ENCODE results near the gene PACRG.

The PACRG gene

DNA sequence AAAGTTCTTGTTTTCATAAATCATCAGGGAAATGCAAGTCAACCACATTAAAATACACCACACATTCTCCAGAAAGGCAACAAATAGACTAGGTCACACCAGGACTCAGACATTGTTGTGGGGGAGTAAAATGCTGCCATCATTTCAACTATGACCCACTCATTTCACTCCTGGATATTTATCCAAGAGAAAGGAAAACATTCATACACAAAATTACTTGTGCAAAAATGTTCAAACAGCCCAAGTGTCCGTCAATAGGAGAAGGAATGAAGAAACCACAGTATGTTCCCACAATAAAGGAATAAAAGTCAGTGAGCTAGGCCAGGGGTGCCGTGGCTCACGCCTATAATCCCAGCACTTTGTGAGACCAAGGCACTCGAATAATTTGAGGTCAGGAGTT is 605.3 kb downstream of the PACRG start:
- DNase-seq (ENCODE audit: low read depth in 2 of 2) = no peak

DNA sequence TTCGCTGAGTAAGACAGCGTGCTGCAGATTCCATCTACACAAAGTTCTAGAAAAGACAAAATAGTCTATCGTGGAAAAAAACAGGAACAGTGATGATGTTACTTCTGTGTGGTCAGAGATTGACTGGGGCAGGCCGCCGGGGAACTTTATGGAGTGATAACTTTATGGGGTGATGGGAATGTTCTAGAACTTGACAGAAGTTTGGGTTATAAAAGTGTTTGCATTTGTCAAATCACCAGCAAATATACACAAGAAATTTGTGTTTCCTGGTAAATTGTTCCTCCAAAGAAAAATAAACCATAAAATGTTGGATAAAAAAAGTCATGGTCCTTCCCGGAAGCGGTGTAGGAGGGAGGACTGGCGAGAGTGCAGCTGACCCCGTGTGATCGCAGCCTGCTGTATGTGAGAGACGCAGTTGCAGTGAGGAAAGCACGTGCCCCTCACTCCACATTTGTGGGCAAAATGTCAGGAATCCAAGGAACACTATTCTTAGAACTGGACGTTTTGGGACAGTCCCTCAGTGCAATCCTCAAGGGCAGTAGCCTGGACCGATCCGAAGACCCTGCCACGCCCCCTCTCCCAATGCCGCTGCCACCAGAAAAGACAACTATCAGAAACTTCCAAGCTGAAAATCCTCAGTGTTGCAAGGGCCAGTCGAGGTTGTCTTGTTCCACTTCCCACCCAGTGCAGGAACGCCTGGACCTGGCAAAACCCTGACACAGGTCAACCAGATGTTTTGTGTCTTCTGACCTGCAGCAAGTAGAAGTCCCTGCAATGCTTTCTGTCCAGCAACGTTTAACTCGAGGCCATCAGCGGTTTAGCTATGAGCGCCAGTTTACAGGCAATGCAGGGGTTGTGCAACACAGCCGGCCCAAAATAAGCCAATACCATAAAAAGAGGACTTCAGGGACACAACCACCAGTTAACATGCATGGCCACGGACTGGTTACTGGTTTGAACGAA is 606.2 kb downstream of the PACRG start:
- DNase-seq (ENCODE audit: low read depth in 2 of 2) = no peak

- DNase-seq (ENCODE audit: low read depth in 2 of 2) = no peak
Measured at GRCh38 chr6:163335056-163335455, 607.3 kb downstream of the PACRG start.

DNA sequence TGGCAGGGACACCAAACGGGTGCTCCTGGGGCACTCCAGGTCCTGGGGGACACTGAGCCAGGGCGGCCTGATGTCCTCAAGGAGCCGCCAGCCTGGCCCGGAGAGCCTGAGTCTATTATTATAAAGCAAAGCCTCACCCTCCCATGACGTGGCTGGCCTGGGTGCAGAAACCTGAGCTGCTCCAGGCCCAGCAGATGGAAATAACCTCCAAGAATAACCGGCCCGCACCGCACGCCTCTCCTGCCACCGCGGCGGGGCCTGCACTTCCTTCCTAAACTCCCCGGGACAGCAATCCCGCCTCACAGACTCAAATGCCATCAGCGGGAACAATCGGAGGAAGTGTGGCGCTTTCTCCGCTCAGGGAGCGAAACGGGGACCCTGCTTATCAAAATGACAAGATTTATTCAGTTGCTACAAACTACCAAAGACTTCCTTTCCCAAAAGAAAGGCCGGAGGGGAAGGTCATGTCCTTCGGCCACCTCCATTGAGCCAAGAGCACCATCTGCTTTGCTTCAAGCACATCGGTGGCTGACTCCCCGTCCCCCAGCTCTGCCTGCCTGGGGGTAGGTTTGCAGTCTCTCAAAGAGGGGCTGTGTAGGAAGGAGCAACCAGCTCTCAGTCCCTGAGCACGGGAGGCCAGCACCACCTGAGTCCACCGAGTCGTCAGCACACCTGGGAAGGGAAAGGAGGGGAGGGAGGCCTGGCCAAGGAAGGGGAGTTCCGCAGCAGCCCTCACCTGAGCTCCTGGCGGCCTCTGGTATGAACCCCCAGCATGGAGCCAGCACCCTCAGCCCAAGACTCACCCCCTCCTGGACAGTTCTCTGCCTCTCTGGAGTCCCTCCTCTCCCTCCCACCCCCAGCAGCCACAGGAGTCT is 608.1 kb downstream of the PACRG start:
- no peak for DNase-seq (ENCODE audit: low read depth in 2 of 2)

DNA sequence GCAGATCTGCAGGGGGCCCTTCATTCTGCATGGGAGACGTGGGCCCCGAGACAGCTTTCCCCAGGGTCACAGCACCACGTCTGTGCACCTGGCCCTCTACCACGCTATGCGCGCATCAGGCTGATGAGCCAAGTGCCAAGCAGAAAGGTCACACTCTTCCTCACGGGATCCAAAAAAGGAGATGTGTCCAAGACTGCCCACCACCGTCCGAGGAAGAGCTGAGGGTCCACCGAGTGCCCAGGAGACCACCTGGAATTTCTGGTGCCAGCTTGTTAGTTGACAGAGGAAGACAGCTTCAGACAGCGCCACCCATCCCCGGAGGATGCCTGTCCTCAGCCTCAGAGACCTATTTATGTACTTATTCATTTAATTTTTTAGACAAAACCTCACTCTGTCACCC is 609.2 kb downstream of the PACRG start:
- DNase-seq (ENCODE audit: low read depth in 2 of 2) = no peak

DNA sequence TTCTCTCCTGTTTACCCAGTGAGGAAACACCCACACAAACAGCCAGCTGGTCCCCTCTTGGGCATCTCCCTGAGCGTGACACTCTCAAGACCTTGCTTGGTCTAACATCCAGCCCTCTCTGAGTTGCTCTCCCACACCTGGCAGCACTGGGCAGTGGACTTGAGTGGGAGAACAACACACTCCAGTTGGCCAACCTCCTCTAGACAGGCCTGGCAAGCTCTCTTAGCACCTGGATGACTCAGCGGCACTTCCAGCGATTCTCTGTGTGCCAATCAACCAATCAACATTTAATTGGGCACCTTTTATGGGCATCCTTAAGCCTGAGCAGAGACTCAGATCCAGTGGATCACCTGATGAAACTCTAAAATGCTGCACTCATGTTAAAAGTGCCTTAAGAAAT is 610.2 kb downstream of the PACRG start:
- no peak for DNase-seq (ENCODE audit: low read depth in 2 of 2)

DNA sequence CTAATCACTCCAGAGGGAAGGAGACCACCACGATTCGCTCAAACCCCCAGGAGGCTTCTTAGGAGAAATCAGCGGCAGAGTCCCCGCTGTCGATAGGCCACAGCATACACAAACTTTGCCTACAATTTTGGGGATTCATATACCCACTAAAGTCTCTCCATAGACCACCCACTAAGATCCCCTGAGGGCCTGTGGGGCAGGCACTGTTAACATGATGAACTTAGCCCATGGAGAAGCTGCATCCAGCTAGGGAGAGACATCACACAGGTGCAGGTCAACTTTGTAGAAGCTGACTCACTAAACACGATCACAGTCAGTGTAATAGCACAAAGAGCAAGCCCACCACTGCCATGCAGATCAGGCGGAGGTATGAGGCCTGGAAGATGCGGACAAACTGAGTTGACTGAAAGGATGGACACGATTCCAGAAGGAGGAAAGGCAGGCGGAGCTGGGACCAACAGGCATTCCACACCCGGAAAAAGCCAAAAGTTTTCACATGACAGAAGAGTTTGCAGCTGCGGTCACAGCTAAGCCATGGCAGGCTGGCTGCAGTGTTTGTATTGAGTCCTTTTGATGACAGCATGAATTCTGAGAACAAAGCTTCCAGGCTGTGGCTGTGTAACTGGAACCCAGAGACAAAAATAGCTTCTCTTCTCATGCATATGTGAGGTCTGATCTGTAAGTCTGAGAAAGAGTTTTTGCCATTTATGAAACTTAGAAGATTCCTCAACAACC is 611.1 kb downstream of the PACRG start:
- no peak for DNase-seq (ENCODE audit: low read depth in 2 of 2)

GRCh38 chr6:163339466-163339865 is 611.7 kb downstream of the PACRG start:
- DNase-seq (ENCODE audit: low read depth in 2 of 2) = no peak

GRCh38 chr6:163340201-163340887 is 612.6 kb downstream of the PACRG start:
- DNase-seq (ENCODE audit: low read depth in 2 of 2) = no peak

GRCh38 chr6:163341224-163342061 is 613.7 kb downstream of the PACRG start:
- no peak for DNase-seq (ENCODE audit: low read depth in 2 of 2)

- DNase-seq (ENCODE audit: low read depth in 2 of 2) = no peak
Measured at GRCh38 chr6:163342571-163343539, 615.1 kb downstream of the PACRG start.

- DNase-seq (ENCODE audit: low read depth in 2 of 2) = no peak
Measured at GRCh38 chr6:163343609-163344008, 615.8 kb downstream of the PACRG start.

GRCh38 chr6:163344411-163344810 is 616.6 kb downstream of the PACRG start:
- no peak for DNase-seq (ENCODE audit: low read depth in 2 of 2)

DNA sequence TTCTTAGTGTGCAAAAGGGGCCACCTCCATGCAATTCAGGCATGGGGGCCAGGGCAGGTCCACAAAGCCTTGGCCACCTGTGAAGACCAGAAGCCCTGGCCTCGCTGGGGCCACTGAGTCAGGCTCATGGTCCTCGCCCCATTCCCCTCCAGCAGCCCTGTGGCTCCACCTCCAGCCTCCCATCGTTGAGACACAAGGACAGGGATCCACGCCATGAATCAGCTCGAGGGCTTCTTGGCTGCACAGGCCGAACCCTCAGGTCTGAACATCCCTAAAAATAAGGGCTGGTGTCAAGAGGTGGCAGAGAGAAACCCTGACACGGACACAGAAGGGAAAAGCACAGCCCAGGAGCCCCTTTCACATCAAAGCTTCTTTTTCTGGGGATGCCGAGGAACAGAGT is 618.2 kb downstream of the PACRG start:
- no peak for DNase-seq (ENCODE audit: low read depth in 2 of 2)

- no peak for DNase-seq (ENCODE audit: low read depth in 2 of 2)
Measured at GRCh38 chr6:163346497-163346961, 618.8 kb downstream of the PACRG start.

GRCh38 chr6:163347021-163347446 is 619.3 kb downstream of the PACRG start:
- no peak for DNase-seq (ENCODE audit: low read depth in 2 of 2)

DNA sequence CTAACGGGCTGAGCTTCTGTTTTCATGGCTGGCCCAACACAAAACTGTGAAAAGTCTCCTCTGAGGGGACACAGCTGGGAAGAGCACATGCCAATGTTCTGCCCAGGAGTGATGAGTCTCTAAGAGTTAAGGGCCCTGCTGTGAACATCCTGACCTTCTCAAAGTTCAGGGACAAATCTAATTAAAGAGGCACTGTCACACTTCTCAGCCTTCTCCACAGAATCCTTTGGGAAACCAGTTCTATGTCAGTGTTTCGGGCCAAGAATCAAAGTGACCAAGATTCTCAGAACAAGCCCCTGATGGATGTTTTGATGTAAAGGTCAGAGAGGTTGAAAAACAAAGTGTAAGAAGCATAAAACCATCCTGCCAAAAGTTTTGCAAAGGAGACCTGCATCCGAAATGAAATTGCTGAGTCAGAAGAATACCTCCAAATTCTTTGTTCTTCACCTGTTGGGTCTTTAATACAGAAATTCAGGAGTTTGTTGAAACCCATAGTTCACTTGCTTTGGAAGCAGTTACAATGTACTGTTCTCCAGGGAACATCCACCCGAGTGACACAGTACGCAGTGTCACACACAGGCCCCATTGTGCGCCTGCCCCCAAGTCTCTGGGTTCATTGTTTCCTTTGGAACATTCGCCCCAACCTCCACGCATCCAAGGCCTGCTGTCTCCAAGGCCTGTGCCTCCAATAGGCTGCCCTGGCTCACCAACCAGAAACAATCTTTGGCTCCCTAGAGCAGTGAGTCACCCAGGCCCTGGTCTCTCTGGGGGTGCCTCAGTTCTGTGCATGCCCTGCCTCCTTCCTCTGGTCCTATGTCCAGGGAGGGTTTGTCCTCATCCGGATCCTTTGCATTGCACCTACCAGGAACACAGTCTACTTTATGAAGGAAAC is 621.3 kb downstream of the PACRG start:
- DNase-seq (ENCODE audit: low read depth in 2 of 2) = no peak

DNA sequence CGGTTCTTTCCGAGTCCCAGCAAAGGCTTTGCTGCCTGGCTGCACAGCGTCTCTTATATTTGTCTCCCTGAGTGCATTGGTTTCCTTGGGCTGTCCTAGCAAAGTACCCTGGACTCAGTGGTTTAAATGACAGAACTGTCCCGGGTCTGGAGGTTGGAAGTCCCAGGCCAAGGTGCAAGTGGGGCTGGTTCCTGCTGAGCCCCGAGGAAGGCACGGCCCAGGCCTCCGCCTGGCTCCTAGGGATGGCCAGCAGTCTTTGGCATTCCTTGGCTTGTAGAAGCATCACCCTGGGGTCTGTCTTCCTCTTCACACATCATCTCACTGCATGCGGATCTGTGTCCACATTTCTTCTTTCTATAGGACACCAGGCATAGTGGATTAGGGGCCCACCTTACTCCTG is 621.9 kb downstream of the PACRG start:
- no peak for DNase-seq (ENCODE audit: low read depth in 2 of 2)

All from activated CD8-positive, alpha-beta memory T cell treated with anti-CD3 and anti-CD28 coated beads for 4 hours (primary cell).